GM21786 (cell line): ENCODE results near the gene POU6F2.

Source experiments
- ATAC-seq: cut with Tn5 transposase; IDR thresholded peaks from one replicate; pipeline ENCODE4 v1.9.1; 2021; ENCODE audit not compliant: unreplicated experiment

The POU6F2 gene

DNA sequence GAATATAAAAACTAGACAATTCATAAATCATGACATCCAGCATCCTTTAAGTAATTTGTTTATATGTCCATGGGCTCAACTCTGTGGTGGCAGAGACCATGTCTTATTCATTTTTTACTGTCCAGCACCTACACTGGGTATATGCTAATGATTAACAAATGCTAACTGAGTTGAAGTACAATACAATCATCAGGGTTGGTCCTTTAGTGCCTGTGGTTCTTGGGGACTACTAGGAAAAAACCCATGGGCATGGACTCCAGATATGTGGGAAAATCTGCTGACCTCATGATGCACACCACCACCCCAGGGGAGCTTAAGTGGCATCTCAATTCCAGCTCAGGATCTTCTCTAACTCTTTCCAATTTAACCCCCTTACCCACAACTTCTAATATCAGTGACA, 503.2 kb downstream of the POU6F2 start:
- no peak for ATAC-seq

DNA sequence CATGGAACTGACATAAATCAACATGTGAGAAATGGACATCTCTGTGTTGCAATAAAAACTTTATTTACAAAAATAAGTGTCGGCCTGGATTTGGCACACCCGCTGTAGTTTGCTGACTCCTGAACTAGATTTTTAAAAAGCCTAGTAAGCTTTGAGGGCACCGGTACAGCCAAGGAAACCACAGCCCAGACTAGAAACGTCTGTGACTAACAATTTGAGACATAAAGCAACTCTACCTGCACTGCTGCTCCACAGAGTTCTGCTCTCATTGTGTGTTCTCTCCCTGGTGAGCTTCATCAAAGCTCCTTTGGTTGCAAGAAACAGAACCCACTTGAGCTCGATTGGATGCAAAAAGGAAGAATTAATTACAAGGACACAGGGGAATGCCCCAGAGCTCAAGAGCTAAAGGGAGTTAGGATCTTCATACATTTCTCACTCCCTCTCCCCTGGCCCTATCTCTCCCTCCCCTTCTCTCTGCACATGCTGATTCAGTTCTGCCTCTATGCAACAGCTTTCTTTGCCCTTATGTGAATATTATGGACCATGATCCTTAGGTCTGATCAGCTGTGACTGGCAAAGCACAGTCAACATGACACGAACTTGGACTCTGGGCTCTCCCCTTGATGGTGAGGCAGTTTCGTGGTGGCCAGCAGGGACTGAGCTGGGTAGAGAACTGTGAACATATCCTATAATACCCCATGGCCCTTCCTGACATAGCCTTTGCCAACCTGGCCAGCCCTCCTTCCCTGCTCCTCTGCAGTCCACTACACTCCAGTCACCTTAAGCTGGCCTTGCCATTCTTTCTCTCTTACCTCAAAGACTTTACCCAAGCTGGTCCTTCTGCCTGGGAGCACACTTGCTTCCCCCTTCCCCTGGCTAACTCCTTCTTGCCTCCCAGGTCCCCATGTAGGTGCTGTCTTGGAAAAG, 511.0 kb downstream of the POU6F2 start:
- ATAC-seq, result no peak

DNA sequence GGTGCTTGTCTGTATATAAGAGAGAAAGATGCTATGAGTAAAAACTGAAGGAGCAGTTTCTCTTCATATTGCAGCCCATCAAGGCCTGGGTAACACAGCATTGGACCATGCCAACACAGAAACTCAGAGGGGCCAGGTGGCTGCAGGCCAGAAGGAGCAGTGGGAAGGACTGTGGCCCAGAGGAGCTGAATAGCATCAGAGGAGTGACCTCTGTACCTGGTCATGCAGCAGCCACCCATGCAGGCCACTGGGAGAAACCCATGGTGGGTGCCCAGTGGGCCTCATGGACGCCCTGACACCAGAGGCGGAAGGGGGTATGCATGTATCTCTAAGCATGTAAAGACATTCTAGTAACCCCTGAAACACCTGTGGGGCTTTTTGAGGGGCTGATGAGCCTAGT, 512.6 kb downstream of the POU6F2 start:
- no peak for ATAC-seq

DNA sequence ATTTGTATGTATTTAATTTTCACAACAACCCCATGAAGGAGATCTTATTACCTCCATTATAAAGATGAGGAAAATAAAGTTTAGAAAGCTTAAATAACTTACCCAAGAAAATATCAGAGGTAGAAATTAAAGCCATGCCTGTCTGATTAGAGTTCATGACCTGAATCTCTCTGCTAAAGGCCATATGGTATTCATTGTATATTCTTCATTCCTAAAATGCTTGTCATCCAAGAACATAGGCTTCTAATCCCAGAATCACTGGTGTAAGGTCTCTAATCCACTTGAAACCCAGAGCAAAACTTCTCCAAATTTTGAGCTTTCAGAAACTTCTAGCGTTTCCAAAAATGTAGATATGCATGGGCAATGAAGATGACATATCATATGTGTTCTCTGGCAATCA, 516.2 kb downstream of the POU6F2 start:
- no peak for ATAC-seq

DNA sequence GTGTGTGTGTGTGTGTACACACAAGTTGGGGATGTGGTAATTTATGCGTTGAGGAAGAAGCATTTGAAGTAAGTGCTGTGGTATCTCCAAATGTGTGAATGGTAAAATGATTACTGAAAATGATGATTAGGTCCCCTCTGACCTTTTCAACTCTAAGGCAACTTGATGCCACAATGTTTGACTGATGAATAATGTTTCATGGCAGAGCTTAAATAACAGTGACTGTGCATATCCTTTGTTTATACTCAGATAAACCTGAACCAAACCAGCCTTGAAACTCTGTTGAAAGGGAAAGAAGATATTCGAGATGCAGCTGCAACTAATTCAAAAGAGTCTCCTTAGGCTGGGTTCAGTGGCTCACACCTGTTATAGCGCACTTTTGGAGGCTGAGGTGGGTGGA, 523.6 kb downstream of the POU6F2 start:
- no peak for ATAC-seq

DNA sequence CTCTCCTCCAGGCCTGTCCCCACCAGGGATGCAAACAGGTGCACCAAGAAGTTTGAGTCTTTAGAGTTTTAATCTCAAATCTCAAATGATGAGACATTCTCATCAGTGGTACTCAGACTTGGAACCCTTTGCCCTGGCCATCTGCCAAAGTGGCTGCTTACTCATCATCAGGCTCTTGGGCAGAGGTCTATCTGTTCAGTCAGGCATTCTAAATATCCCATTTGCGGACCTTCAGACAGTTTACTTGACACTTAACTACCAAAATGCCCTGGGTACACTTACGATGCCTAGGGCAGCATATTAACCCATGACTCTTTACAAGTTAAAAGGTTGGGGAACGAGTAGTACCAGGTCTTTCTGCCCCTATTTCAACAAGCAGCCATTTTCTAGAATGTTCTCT, 527.3 kb downstream of the POU6F2 start:
- no peak for ATAC-seq

DNA sequence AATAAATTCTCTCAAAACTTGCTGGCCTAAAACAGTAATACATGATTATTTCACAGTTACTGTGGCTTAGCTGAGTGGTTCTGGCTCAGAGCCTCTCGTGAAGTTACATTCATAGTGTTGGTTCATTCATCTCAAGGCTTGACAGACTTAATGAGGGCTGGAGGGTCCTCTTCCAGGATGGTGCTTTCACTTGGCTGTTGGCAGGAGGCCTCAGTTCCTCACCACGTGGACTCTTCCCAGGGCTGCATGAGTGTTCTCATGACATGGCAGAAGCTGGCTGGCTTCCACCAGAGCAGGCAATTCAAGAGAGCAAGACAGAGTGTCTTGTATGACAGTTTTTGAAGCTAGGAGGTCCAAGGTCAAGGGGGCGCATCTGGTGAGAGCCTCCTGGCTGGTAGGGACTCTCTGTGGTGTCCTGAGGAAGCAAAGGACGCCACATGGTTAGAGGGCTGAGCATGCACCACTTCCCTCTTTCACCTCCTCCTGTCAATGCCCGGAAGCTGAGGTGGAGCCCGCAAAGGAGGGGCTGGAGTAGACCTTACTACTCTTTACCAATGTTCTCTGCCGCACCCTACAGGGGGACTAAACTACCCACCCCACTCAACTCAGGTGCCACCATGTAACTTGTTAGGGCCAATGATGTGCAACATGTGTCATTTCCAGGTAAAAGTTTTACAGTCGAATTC, 530.3 kb downstream of the POU6F2 start:
- ATAC-seq, result peak; percentile 52

DNA sequence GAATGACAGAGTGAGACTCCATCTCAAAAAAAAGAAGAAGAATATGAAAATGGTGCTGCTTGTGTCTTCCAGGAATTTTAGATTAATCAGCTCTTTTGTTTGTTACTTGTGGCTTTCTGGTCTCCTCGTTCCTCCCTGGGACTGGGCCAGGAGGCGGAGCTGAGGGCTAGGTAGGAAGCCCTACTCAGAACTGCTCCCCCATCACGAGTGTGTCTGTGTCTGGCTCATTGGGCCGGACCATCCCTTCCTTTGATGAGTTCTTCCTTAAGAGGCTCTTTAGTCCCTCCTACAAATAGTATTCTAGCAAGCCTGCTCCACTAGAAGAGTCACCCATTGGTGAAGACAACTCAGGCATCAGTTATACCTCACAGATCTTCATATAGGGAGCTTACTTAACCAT, 531.7 kb downstream of the POU6F2 start:
- no peak for ATAC-seq

DNA sequence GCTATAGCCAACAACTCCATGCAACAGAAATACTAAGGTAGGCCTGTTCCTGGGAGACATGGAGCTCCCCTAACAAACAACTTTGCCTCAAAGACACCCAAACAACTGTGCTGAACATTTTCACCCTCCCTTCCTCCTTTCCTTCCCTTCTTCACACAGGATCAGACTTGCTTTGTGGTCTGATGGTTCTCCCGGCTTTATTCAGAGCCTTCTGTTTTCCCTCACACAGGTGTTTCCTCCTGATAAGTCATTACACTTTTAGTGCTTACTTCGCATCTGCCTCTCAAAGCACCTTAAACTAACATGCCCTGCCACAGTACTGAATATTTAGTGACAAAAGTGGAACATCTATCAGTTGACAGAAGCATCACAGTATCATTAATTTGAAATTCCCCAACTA, 532.2 kb downstream of the POU6F2 start:
- no peak for ATAC-seq

DNA sequence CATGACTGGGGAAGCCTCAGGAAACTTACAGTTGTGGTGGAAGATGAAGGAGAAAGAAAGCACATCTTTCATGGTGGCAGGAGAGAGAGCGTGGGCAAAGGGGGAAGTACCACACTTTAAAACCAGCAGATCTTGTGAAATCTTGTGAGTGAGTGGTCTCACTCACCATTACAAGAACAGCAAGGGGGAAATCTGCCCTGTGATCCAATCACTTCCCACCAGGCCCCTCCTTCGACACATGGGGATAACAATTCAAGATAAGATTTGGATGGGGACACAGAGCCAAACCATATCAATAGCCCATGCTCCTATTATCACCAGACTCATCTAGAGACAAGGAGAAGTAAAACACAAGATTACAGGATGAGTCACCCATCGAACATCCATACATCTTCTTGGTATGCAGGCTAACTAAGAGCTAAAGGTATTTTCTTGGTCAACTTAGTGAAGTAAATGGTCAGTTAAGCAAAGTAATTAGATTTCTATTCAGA, 533.2 kb downstream of the POU6F2 start:
- no peak for ATAC-seq

DNA sequence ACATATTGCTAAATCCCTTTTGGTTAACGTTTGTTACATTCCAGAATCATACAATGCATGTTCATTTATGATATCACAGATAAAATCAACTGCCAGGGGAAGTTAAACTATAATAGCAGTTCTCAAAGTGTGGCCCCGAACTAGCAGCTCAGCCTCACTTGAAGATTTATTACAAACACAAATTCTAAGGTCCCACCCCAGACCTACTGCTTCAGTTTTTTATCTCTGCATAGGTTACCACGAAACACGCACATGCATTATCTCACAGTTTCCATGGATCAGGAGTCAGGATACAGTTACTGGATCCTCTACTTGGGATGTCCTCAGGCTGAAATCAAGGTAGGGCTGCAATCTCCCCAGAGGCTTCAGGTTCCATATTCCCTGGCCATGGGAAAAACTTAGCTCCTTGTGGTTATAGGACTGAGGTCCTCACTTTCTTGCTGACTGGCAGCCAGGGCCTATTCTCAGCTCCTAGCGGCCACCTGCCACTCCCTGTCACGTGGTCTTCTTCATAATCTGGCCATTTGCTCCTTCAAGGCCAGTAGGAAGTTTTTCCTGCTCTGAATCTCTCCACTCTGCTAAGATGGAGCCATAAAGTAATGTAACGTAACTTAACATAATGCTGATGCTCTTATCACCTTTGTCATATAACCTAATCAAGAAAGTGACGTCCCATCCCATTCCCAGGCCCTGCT, 538.0 kb downstream of the POU6F2 start:
- ATAC-seq, result no peak

DNA sequence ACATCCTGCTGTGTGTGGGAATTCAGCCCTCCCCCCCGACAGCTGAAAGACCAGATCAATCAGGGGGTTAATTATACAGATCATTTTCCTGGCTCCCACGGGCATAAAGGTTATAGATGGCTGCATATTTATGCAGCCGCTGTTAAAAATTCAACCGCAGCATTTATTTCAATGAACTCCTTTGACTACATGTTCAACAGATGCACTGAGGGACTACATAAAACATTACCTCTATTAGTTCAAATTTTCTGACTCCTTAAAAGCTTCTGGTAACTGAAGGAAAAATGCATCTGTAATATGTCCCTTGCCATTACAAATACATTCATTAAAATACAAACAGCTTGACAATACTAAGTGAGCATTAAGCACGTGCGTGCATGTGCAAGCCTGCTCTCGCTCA, 538.8 kb downstream of the POU6F2 start:
- ATAC-seq, result no peak

DNA sequence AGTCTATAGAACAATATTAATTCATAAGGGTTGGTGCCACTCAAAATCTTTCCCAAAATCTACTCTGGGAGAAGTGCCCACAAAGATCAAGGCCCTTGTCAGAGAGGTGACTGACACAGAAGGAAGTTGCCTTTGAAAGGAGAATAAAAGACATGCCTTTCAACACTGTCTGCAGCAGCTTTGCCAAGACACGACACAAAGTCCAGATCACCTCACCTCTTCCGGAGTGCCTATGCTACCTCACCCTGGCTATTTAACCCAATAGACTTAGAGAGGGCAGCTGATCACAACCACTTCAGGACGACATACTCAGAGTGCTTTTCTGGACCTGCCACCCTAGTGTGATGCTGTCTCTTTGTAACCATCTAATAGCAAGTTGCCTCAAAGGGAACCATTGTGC, 539.5 kb downstream of the POU6F2 start:
- ATAC-seq, result no peak
